ENCODE data around the gene LRRC8D.
A peak's percentile ranks its signal among the peaks of the same experiment; 100 is the strongest.
"Not testable (repeated sequence)": the region's sequence is repeated elsewhere in the genome, so short reads cannot be mapped to it uniquely, and the experiment has no call there.

LRRC8D gene

GRCh38 chr1:89913353-89914095 is 92.7 kb downstream of the LRRC8D start:
- DNase-seq (ENCODE audit: low spot score) = no peak

- no peak for DNase-seq (ENCODE audit: low spot score)
Observed at GRCh38 chr1:89917353-89917752, 96.5 kb downstream of the LRRC8D start.

GRCh38 chr1:89918127-89918793 is 97.4 kb downstream of the LRRC8D start:
- peak; percentile 42 for DNase-seq (ENCODE audit: low spot score)

GRCh38 chr1:89918794-89919155 is 97.9 kb downstream of the LRRC8D start:
- DNase-seq (ENCODE audit: low spot score) = no peak

DNA sequence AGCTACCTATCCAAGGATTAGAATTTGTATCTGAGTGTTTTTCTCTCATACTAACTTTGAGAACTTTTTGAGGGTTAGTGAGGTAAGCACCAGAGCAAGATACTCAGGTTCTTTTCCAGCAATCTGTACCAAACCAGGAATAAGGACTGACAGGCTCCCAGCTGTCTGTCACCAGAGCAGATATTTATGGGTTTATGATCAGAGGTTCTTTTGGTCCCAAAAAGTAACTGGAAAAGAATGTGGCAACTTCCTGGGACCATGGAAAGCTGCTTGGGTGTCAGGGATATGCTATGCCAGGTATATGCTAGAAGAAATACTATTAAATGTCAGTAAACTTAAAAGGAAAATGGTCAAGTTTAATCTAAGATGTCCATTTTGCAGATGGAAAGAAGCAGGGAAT is 98.3 kb downstream of the LRRC8D start:
- no peak for DNase-seq (ENCODE audit: low spot score)

- no peak for DNase-seq (ENCODE audit: low spot score)
Observed at GRCh38 chr1:89922911-89923310, 102.1 kb downstream of the LRRC8D start.

- DNase-seq (ENCODE audit: low spot score) = no peak
Observed at GRCh38 chr1:89923517-89923916, 102.7 kb downstream of the LRRC8D start.

DNA sequence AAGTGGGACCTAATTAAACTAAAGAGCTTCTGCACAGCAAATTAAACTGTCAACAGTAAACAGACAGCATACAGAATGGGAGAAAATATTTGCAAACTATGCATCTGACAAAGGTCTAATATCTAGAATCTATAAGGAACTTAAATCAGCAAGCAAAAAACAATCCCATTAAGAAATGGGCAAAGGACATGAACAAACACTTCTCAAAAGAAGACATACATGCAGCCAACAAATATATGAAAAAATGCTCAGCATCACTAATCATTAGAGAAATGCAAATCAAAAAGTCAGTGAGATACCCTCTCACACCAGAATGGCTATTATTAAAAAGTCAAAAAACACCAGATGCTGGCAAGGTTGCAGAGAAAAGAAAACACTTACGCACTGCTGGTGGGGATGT is 103.2 kb downstream of the LRRC8D start:
- not testable (repeated sequence) for DNase-seq (ENCODE audit: low spot score)

- DNase-seq (ENCODE audit: low spot score) = no peak
Observed at GRCh38 chr1:89927049-89927448, 106.2 kb downstream of the LRRC8D start.

- no peak for DNase-seq (ENCODE audit: low spot score)
Observed at GRCh38 chr1:89927478-89927877, 106.6 kb downstream of the LRRC8D start.

DNA sequence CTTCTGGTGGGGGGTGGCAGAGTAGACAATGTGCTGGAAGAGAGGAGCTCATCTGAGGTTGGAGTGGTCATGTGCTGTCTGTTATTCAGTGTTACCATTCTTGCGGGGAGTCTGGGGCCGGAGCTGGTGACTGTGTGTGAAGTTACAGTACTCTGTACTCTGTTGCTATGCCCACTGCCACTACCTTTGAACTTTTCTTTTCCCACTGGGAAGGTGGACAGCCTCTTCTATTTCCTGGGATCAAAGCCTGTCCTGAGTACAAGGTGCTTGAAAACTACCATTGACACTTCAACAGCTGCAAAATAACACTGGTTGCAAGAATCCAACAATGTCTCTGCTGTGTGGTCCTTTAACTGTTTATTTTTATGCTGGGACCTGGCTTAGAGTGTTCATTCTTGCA is 107.7 kb downstream of the LRRC8D start:
- DNase-seq (ENCODE audit: low spot score) = no peak

DNA sequence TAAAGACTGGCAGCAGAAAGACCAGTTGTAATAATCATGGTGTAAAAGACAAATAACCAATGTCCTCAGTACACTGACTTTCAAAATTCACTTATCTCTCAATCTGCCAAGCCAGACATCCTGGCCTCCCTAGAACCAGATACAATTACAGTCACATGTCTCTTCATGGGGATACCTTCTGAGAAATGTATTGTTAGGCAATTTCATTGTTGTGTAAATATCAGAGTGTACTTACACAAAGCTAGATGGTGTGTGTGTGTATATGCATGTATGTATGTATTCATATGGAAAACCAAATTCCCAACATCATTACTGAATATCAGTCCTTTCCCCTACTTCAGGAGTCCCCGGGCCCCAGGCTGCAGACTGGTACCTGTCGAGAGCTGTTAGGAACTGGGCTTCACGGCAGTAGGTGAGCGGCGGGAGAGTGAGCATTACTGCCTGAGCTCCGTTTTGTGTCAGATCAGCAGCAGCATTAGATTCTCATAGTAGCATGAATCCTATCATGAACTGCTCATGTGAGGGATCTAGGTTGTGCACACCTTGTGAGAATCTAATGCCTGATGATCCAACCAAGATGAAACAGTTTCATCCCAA is 108.7 kb downstream of the LRRC8D start:
- DNase-seq (ENCODE audit: low spot score) = no peak

DNA sequence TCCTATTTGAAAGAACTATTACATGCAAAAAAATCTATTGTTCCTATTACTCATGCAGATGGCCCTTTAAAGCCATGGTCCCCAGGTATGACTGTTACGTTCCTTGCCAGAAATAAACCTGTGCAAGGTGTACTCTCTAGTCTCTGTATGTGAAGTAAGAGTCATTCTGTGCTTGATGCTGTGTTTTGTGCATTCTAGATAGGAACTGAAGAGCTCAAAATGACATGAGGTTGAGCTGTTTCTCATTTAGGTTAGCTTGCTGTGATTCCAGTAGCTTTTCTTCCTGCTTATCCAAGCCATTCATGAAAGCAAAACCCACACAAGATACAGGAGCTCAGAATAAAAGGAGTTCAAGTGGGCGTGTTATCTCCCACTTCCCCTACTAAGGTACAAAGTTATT is 109.7 kb downstream of the LRRC8D start:
- no peak for DNase-seq (ENCODE audit: low spot score)

GRCh38 chr1:89931964-89932363 is 111.1 kb downstream of the LRRC8D start:
- DNase-seq (ENCODE audit: low spot score) = no peak

DNA sequence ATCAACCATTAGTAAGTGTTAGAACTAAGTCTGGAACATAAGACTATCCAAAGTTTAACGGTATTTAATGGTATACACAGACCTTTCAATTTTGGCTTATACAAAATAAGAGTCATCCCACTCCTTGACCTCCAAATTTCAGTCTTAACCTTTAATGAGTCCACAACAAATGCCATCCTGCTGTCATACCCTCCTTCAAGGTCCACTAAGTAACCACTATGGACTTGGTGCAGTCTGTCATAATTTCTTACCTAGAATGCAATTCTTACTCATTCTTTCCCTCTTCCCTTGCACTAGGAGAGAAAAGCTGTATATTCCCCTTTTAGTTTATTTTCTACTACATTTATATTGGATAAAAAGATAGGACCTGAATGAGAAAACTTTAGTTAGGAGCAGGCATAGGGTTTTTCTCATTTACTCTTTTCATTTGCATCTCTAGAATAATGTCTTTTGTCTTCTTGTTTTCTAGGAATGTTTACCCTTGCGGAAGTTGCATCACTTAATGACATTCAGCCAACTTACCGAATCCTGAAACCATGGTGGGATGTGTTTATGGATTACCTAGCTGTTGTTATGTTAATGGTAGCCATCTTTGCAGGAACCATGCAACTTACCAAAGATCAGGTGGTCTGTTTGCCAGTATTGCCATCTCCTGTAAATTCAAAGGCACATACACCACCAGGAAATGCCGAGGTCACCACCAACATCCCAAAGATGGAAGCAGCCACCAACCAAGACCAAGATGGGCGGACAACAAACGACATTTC is 111.9 kb downstream of the LRRC8D start:
- DNase-seq (ENCODE audit: low spot score) = no peak

DNA sequence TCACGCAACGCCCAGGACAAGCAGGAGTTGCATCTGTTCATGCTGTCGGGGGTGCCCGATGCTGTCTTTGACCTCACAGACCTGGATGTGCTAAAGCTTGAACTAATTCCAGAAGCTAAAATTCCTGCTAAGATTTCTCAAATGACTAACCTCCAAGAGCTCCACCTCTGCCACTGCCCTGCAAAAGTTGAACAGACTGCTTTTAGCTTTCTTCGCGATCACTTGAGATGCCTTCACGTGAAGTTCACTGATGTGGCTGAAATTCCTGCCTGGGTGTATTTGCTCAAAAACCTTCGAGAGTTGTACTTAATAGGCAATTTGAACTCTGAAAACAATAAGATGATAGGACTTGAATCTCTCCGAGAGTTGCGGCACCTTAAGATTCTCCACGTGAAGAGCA is 113.6 kb downstream of the LRRC8D start:
- no peak for DNase-seq (ENCODE audit: low spot score)

DNA sequence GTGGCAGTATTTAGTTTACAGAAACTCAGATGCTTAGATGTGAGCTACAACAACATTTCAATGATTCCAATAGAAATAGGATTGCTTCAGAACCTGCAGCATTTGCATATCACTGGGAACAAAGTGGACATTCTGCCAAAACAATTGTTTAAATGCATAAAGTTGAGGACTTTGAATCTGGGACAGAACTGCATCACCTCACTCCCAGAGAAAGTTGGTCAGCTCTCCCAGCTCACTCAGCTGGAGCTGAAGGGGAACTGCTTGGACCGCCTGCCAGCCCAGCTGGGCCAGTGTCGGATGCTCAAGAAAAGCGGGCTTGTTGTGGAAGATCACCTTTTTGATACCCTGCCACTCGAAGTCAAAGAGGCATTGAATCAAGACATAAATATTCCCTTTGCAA is 114.4 kb downstream of the LRRC8D start:
- DNase-seq (ENCODE audit: low spot score) = peak; percentile 75

DNA sequence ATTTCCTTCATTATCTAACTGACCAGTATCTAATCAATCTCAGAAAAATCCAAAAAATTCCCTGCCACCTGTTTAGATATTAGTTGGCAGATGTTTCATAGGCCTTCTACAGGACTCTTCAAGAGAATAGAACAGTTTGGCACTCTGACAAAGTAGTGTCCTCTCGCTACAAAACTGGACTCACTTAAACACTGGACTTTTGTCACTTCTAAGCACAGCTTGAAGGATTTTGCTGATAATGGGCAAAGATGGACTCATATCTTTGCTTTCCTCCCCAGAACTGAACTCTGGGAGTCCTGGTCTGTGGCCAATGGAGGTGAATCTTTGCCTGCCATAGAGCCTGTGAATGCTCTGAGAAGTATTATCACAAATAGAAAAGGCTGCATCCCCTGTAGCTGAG is 115.9 kb downstream of the LRRC8D start:
- no peak for DNase-seq (ENCODE audit: low spot score)

DNA sequence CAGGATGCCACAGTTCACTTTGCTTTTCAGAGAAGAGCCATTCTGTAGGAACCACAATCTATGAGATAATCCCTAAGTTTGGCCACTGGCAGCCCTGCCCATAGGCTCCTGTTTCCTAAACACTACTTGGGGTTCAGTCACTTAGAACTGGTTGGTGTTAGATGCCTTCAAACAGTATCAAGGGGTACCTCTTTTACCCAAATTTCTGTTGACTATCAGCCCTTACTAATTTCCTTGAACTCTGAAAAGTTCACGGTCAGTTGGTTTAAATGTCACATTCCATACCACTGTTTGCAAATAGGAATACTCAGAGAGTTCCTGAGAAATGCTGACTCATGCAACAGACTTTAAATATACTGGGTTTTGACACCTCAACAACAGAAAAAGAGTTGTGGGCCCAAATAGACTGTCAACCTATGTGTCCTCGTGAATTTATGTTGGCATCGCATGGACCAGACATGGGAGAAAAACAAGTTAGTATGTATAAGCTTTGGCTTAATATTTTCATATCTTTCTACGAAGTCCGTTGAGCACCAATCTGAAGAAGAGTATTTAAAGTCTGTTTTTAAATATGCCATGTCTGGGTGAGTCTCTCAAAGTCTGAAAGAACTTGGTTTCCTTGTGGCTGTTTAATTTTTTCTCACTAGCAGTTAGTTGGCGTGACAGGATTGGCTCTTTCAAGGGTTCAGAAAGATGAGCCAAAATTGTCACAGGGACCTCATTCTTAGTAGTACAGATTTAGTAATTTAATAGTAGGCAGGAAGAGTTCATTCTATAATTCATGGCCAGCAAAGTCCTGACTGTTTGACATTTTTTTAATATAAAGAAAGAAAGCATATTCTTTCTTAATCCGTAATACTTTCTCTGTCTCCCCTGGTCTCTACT is 117.6 kb downstream of the LRRC8D start:
- DNase-seq (ENCODE audit: low spot score) = no peak

DNA sequence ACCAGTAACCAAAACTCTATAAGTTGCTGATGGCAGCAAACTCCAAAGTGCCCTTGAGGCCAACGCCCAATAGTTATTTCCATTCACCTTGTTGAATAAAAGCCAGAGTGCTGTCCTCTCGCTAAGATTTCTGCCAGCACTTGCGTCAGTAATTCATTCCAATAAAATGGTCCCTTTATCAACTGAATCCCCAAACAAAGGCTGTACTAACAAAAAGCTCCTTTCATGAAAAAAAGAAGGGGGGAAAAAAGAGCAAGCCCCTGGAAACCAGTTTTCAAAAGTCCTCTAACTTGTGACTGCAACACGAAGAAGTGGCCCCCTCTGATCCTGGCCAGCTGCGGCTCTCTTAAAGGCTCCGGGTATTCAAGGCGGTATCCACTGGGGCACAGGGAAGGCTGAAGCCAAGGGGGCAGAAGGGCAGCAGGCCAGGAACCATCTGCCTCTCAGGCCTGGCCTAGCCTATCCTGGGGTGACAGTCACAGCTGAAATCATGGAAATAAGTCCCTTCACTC is 118.3 kb downstream of the LRRC8D start:
- DNase-seq (ENCODE audit: low spot score) = peak; percentile 83

GRCh38 chr1:89939693-89940438 is 119.0 kb downstream of the LRRC8D start:
- DNase-seq (ENCODE audit: low spot score) = peak; percentile 36

Measured in Ammon's horn (tissue), 1 donor.